Right ventricle myocardium superior (tissue), 1 donor: Measurements from ENCODE around the gene INPP5E. TPM values are rescaled to one million over a fixed set of nuclear protein-coding genes. Genes with fewer than 3 reads are reported as not detected.

ENCODE experiments used
- ATAC-seq: fragments of 200-7000 bp; cut with Tn5 transposase; one replicate; pipeline ENCODE4 v1.9.1; 2020; ENCODE audit warnings: mild to moderate bottlenecking; ENCODE audit not compliant: poor library complexity
- DNase-seq: peaks from one replicate; pipeline ENCODE4 v3.0.0-alpha.2; 2020
- intact Hi-C: fragments of 100-400 bp; cut with DNase I; formaldehyde crosslinking; loops from one replicate; pipeline ENCODE4 v1.11.2; 2022
- long read RNA-seq: library from polyadenylated mRNA; unstranded; transcript quantifications from one replicate; pipeline ENCODE4 v2.0.0, GENCODE V29; 2021
- total RNA-seq: library from RNA; stranded (reverse); fragmentation: NEBNext Ultra II Directional; extraction: Animal tissue kit (Norgen Biotek cat#: 25700); gene quantifications from one replicate; pipeline ENCODE4 v1.2.1, GENCODE V29; 2021
- donor health status: DM: no; HTN: yes; CAD: no; lungs with severe emphysema.

The INPP5E gene
- 10.5 TPM for total RNA-seq
- long read RNA-seq, full-length matches to known transcripts = 11 of 34 reads
- long read RNA-seq, partial matches to known transcripts = 8 of 34 reads
- long read RNA-seq, other reads (novel, unspliced or antisense) = 15 of 34 reads

GRCh38 chr9:136439481-136440408 lies at the start of gene INPP5E:
Gene INPP5E, minus strand, starts transcription at chr9:136439845. Its CDS starts 426 bp downstream, at chr9:136439419.
- peak; percentile 94 for ATAC-seq
- DNase-seq = peak; percentile 82
- intact Hi-C loops = no loop called here

GRCh38 chr9:136488247-136489214 lies 48.9 kb upstream of the INPP5E start:
- ATAC-seq (peak; percentile 38), DNase-seq (peak; percentile 86)
- intact Hi-C loops = loop anchor here (2.0 kb wide), 1 partner anchor 142 kb away; no protein-coding TSS in a partner anchor

- intact Hi-C loops = loop anchor here (2.0 kb wide), 1 partner anchor 143 kb away; no protein-coding TSS in a partner anchor
- no peak for ATAC-seq
- DNase-seq = no peak
Observed at GRCh38 chr9:136487672-136488071, 48.0 kb upstream of the INPP5E start.

- ATAC-seq (no peak), DNase-seq (no peak)
- intact Hi-C loops = no loop called here
Observed at GRCh38 chr9:136486823-136487620, 47.4 kb upstream of the INPP5E start.

- ATAC-seq = no peak
- intact Hi-C loops = no loop called here
- no peak for DNase-seq
Observed at GRCh38 chr9:136486131-136486530, 46.5 kb upstream of the INPP5E start.

GRCh38 chr9:136485049-136486045 lies 45.7 kb upstream of the INPP5E start:
- intact Hi-C loops = no loop called here

GRCh38 chr9:136484153-136485048 lies 44.8 kb upstream of the INPP5E start:
- DNase-seq (no peak), ATAC-seq (no peak)
- intact Hi-C loops = no loop called here

More at GRCh38 chr9:136485049-136486045, 45.7 kb upstream of the INPP5E start:
- DNase-seq = peak; percentile 91
- peak; percentile 23 for ATAC-seq

- peak; percentile 75 for ATAC-seq
- DNase-seq = peak; percentile 96
- intact Hi-C loops = no loop called here
Observed at GRCh38 chr9:136483589-136484152, 44.0 kb upstream of the INPP5E start.

GRCh38 chr9:136482793-136483588 lies 43.3 kb upstream of the INPP5E start, which contains the start of gene SEC16A:
Gene SEC16A, minus strand, starts transcription at chr9:136483040. Its CDS starts 5,425 bp downstream, at chr9:136477615.
- peak; percentile 85 for ATAC-seq
- intact Hi-C loops = no loop called here

GRCh38 chr9:136482046-136482792 lies 42.6 kb upstream of the INPP5E start:
- DNase-seq (no peak), ATAC-seq (no peak)
- intact Hi-C loops = no loop called here

More at GRCh38 chr9:136482793-136483588, 43.3 kb upstream of the INPP5E start, which contains the start of gene SEC16A:
- DNase-seq = peak; percentile 100

GRCh38 chr9:136481558-136481957 lies 41.9 kb upstream of the INPP5E start:
- ATAC-seq (no peak), DNase-seq (no peak)
- intact Hi-C loops = no loop called here

GRCh38 chr9:136476369-136477150 lies 36.9 kb upstream of the INPP5E start:
- no peak for ATAC-seq
- DNase-seq = no peak
- intact Hi-C loops = no loop called here
